Gastrocnemius medialis (tissue), 4 donors: ENCODE data around the gene ADPRHL1.

ENCODE experiments used
- POLR2A ChIP-seq, 2 donors: fragments of 450-650 bp; IDR thresholded peaks; one replicate each; pipeline ENCODE4 v1.6.1; 2017; ENCODE audit warnings: antibody characterized with exemption in 2 of 2, mild to moderate bottlenecking in 2 of 2, moderate library complexity in 2 of 2
- TF ChIP-seq, protein P1 (sequence below), 5 experiments: fragments of 450-650 bp in 3 of 5; fragments of 200-600 bp in 2 of 5; sonication (generic) in 2 of 5; IDR thresholded peaks in 4 of 5; conservative IDR thresholded peaks in 1 of 5; 1 replicate in 4 of 5; 2 replicates in 1 of 5; pipeline ENCODE4 v1.5.1; 2016 to 2019; ENCODE audit warnings: antibody characterized with exemption in 5 of 5, mild to moderate bottlenecking in 3 of 5, moderate library complexity in 3 of 5

GRCh38 chr13:113446488-113446854 lies 6.8 kb downstream of the ADPRHL1 start:
- TF ChIP-seq, protein P1, sequence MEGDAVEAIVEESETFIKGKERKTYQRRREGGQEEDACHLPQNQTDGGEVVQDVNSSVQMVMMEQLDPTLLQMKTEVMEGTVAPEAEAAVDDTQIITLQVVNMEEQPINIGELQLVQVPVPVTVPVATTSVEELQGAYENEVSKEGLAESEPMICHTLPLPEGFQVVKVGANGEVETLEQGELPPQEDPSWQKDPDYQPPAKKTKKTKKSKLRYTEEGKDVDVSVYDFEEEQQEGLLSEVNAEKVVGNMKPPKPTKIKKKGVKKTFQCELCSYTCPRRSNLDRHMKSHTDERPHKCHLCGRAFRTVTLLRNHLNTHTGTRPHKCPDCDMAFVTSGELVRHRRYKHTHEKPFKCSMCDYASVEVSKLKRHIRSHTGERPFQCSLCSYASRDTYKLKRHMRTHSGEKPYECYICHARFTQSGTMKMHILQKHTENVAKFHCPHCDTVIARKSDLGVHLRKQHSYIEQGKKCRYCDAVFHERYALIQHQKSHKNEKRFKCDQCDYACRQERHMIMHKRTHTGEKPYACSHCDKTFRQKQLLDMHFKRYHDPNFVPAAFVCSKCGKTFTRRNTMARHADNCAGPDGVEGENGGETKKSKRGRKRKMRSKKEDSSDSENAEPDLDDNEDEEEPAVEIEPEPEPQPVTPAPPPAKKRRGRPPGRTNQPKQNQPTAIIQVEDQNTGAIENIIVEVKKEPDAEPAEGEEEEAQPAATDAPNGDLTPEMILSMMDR (IDR thresholded peaks at IDR 0.05 in 4 of 5, conservative IDR thresholded peaks at IDR 0.05 in 1 of 5) = no peak
- no peak for TF ChIP-seq POLR2A (IDR thresholded peaks at IDR 0.05)
